ENCODE data around the gene OPCML. TPM values are rescaled to one million over a fixed set of nuclear protein-coding genes. Genes with fewer than 3 reads are reported as not detected.
A peak's percentile ranks its signal among the peaks of the same experiment; 100 is the strongest.

OPCML gene
- total RNA-seq, 2 experiments from 2014 or later, result not detected

DNA sequence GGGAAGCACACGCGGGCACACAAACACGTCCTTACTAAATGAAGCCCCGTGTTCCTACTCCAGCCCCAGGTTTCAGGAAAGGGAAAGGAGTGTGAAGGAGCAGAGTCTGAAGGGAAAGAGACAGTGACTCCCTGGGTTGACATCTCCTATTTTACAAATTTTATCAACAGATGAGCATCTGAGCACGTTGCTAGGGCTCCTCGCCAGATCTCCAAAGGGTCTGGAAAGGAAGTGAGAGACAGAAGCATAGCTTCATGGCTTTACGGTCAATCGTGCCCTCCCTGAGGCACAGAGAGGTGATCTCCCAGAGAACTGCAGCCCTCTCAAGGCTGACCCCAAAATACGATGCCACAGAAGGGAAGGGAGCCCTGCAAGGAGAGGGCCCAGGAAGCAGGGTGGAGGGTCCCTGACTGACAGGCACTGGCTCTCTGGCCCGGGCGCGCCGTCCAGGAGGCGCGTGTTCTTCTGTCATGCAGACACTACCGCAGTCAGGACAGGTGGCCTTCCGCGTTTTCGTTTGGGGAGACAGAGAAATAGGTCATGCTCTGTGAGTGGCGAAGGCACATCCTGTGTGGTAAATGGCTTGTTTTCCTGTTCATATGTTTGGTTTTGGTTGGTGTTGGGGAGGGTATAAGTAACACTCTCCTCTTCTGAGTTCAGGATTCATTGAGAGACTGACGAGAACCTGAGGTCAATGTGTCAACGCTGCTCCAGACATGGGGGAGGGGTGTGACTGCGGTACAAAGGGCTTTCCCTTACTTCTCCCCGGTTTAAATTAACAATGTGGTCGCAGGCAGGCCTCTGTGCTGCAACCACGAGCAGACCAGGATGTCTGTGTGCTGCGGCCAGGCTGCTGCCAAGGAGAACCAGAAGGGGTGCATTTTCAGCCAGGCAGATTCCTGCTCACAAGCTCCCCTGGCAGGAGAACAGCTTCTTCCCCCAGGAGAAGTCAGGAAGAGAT is 813.3 kb downstream of the OPCML start:
- H3K4me1 Mint-ChIP-seq, result peaks cover 30% of the 10 kb centered on the region
- peaks cover 11% of the 10 kb centered on the region for H3K27me3 Mint-ChIP-seq
- POLR2A ChIA-PET, result interaction anchor here (1.3 kb wide), 1 partner anchor 54 kb away, joined by 3 read pairs; no protein-coding TSS in a partner anchor
- peak overlapping the region; percentile 61 for H3K4me3 Mint-ChIP-seq
- H3K27ac Mint-ChIP-seq, result peak overlapping the region; percentile 48
- no peaks in the 10 kb centered on the region for H3K9me3 Mint-ChIP-seq
- H3K36me3 Mint-ChIP-seq, result no peaks in the 10 kb centered on the region
- ATAC-seq (ENCODE audit: low read depth) (peak; percentile 93), DNase-seq (peak; percentile 61)

DNA sequence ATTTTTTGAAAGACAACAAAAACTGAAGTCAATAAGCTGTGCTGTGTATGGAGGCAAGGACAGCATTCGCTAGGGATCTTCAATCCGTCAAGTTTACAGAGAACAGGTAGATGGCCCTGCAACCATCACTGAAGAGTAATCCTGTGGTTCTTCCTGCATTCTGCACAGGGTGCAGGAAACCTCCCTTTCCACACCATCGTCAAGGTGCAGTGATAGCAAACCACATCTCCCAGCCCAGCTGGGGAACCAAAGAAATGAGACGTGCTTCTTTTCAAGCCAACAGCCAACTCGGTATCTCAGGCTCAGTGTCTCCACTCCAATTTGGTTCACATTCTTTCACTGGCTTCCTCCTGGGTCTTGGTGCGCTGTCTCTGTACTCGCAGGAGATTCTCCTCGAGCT is 814.5 kb downstream of the OPCML start:
- no peaks in the 10 kb centered on the region for H3K36me3 Mint-ChIP-seq
- H3K9me3 Mint-ChIP-seq, result no peaks in the 10 kb centered on the region
- POLR2A ChIA-PET, result no interaction called here
- H3K27me3 Mint-ChIP-seq, result peaks cover 7% of the 10 kb centered on the region
- ATAC-seq (ENCODE audit: low read depth), result no peak
- H3K4me1 Mint-ChIP-seq, result peaks cover 30% of the 10 kb centered on the region
- H3K27ac Mint-ChIP-seq, result no peak overlapping the region
- DNase-seq, result no peak
- no peak overlapping the region for H3K4me3 Mint-ChIP-seq

DNA sequence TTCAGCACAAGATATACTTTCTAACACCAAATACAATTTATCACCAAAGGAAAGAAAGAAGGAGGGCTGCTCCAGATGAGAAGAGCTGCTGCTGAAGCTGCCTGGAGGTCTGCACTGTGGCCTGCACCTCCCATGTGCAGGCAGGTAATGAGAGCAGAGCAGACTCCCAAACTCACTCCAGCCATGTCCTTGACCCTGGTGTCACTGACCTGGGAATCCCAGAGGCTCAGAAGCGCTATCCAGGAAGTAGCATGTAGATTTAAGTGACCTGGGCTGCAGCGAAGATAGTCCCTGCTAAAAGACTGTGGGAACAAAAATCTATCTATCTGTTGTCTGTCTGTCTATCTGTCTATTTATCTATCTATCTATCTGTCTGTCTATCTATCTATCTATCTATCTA is 816.3 kb downstream of the OPCML start:
- H3K9me3 Mint-ChIP-seq, result no peaks in the 10 kb centered on the region
- no peak overlapping the region for H3K27ac Mint-ChIP-seq
- H3K36me3 Mint-ChIP-seq, result no peaks in the 10 kb centered on the region
- no peak overlapping the region for H3K4me3 Mint-ChIP-seq
- peaks cover 27% of the 10 kb centered on the region for H3K4me1 Mint-ChIP-seq
- POLR2A ChIA-PET, result no interaction called here
- H3K27me3 Mint-ChIP-seq, result peaks cover 2% of the 10 kb centered on the region
- DNase-seq, result no peak
- ATAC-seq (ENCODE audit: low read depth), result no peak

DNA sequence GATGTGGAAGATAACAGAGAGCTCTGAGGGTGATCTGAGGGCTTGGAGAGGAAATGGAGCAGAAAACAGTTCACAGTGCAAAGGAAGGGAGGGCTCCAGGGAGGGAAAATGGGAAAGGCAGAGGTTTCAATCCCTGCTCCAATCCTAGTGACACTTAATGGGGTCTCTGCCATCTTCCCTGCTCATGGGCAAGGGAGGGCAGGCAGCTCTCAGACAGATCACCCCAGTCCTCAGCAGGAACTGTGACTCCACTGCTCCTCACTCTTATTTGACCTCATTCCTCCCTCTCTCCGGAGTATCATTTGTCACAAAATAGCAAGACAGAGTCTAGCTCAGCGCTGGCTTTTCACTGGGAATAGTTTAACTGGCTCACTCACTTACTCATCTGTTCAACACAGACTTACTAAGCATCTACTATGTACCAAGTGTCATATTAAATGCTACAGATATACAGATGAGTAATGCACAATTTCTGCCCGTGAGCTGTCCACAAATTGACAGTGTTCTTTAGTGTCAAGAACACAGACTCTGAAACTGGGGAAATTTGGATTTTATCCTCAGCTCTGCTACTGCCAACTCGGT is 817.4 kb downstream of the OPCML start:
- Mint-ChIP-seq H3K9me3 (no peaks in the 10 kb centered on the region), H3K27me3 (peaks cover 4% of the 10 kb centered on the region), H3K27ac (no peak overlapping the region), H3K36me3 (no peaks in the 10 kb centered on the region), H3K4me3 (no peak overlapping the region), H3K4me1 (peaks cover 21% of the 10 kb centered on the region)
- ATAC-seq (ENCODE audit: low read depth) (no peak), DNase-seq (no peak)
- POLR2A ChIA-PET, result no interaction called here

DNA sequence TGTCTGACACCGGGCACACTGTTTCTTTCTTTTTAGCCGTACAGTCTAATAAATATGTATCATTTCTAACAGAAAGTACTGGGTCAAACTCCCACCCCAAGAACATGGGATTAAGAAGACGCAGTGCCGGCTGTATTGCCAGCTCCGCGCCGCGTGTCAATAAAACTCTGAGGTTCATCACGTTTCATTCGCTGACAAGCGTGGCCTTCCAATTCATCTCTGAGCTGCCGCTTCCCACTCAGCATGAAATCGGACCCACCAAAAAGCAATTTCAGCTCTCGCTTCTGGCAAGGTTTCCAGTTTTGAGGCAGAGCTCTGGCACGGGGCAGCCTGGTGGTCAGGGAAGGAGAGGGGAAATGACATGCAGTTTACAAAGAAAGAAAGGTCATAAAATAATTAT is 819.8 kb downstream of the OPCML start:
- H3K36me3 Mint-ChIP-seq, result no peaks in the 10 kb centered on the region
- no peak overlapping the region for H3K4me3 Mint-ChIP-seq
- H3K27me3 Mint-ChIP-seq, result peaks cover 3% of the 10 kb centered on the region
- no peak for DNase-seq
- H3K27ac Mint-ChIP-seq, result no peak overlapping the region
- ATAC-seq (ENCODE audit: low read depth), result no peak
- no peaks in the 10 kb centered on the region for H3K4me1 Mint-ChIP-seq
- H3K9me3 Mint-ChIP-seq, result no peaks in the 10 kb centered on the region
- POLR2A ChIA-PET, result no interaction called here

DNA sequence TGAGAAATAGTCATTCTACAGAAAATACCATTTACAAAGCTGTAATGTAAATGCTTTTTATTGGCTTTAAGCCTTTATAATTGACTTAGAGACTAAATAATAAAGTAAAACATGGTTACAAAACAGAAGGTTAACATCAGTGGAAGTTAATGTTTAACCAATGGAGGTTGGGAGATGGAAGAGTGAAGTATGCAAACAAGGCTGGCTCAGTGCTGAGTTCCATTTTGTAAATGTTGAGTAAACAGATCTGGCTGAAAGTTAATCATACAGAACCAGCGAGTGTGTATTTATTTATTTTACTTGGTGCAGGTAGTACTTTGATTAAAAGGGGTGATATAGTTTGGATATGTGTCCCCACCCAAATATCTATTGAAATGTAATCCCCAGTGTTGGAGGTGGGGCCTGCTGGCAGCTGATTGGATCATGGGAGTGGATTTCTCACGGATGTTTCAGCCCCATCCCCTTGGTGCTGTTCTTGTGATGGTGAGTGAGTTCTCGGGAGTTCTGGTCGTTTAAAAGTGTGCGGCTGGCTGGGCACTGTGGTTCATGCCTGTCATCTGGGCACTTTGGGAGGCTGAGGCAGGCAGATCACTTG is 827.4 kb downstream of the OPCML start:
- DNase-seq (no peak), ATAC-seq (ENCODE audit: low read depth) (no peak)
- Mint-ChIP-seq H3K9me3 (peaks cover 9% of the 10 kb centered on the region), H3K4me1 (no peaks in the 10 kb centered on the region), H3K27ac (no peak overlapping the region), H3K36me3 (no peaks in the 10 kb centered on the region), H3K4me3 (no peak overlapping the region), H3K27me3 (peaks cover 3% of the 10 kb centered on the region)
- POLR2A ChIA-PET, result no interaction called here

DNA sequence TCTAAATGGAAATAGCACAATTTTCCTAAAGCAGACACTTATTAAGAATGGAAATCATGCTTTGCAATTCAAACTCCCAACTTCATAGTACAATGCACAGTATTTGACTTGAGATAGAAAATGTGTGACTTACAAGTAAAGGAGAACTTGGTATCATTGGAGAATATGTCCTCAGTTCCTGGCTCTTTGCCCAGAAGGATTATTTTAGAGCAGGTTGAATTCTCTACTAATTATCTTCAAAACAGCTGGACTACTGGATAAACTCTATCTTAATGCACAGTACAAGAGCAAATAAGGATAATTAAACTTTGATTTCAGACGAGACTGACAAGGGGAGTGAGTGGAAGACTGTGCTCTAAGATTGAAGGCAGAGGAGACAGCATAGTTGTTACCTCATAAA is 839.4 kb downstream of the OPCML start:
- H3K4me1 Mint-ChIP-seq, result no peaks in the 10 kb centered on the region
- POLR2A ChIA-PET, result no interaction called here
- H3K36me3 Mint-ChIP-seq, result no peaks in the 10 kb centered on the region
- no peak overlapping the region for H3K4me3 Mint-ChIP-seq
- H3K27ac Mint-ChIP-seq, result no peak overlapping the region
- no peaks in the 10 kb centered on the region for H3K27me3 Mint-ChIP-seq
- ATAC-seq (ENCODE audit: low read depth) (no peak), DNase-seq (no peak)
- H3K9me3 Mint-ChIP-seq, result no peaks in the 10 kb centered on the region

DNA sequence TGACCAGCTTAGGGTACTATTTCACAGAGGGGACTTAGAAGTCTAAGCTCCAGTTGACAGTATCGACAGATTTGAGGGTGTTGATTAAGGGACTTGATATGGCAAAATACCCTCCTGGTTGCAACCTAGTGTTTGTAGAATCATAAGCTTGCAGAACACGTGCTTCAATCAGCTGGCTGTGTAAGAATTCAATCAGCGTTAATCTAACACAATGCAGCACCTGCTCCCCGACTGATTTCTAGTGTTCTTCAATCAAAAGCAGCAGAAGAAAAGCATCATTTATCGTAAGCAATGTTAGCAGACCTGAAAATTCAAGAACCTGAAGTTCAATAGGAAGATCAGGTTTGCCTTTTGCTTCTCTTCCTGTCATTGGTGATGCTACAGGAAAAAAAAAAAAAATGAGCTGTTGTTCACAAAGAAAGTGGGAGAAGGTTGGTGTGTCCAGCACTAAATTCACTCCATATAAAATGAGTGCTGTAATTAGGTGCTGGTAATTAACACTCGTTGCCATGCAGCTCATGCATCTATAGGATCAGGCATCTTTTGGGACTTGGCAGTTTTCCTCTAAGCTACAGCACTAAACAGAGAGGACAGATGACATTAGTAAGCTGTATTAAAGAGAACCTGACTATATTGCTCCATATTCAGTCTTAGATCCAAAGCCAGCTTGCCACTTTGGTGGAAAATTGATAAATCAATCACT is 840.3 kb downstream of the OPCML start:
- no peak overlapping the region for H3K4me3 Mint-ChIP-seq

DNA sequence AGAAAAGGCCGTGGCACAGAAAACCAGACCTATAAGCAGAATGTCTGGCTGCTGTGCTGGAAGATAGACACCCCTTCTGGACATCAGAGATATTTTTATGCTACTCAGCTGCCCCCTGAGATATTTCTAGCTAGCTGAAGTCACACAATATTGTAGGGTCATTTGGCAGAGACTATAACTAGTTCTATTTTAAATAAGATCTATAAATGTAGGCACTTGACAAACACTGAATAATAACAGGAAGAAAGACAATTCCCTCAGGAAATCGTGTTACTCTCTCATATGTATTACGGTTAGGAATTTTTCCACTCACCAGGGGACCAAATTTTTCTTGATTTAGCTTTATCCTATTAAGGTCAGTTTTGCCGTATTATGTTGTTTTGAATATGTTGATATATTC is 845.4 kb downstream of the OPCML start:
- H3K36me3 Mint-ChIP-seq, result no peaks in the 10 kb centered on the region
- H3K27ac Mint-ChIP-seq, result no peak overlapping the region
- no peak for DNase-seq
- peaks cover 10% of the 10 kb centered on the region for H3K4me1 Mint-ChIP-seq
- no peak overlapping the region for H3K4me3 Mint-ChIP-seq
- ATAC-seq (ENCODE audit: low read depth), result no peak
- POLR2A ChIA-PET, result no interaction called here
- peaks cover 3% of the 10 kb centered on the region for H3K27me3 Mint-ChIP-seq
- no peaks in the 10 kb centered on the region for H3K9me3 Mint-ChIP-seq

More for the DNA sequence above, 840.3 kb downstream of the OPCML start:
- no peak overlapping the region for H3K27ac Mint-ChIP-seq
- POLR2A ChIA-PET, result no interaction called here
- H3K27me3 Mint-ChIP-seq, result peaks cover 3% of the 10 kb centered on the region
- H3K36me3 Mint-ChIP-seq, result no peaks in the 10 kb centered on the region
- ATAC-seq (ENCODE audit: low read depth) (no peak), DNase-seq (no peak)
- no peaks in the 10 kb centered on the region for H3K9me3 Mint-ChIP-seq
- H3K4me1 Mint-ChIP-seq, result no peaks in the 10 kb centered on the region

DNA sequence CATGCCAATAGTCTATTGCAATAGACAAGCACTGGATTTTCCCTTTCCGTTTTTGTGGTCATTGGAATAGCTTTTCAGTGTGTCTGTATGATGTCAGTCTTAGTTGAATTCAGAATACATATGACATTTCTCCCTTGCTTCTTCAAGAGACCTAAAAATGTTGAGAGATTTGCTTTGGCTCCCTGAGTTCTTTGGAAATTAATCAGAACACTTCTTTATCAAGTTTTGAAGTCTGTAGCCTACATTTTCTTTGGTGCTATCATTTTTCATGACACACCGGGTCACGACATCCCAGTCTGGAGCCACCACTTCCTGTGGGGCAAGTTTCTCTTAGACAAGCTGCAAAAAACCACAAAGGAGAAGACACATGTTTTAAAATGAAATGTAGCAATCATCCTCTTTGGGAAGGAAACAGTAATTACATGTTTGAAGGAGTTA is 847.1 kb downstream of the OPCML start:
- no peak for DNase-seq
- no peaks in the 10 kb centered on the region for H3K9me3 Mint-ChIP-seq
- peaks cover 3% of the 10 kb centered on the region for H3K27me3 Mint-ChIP-seq
- H3K4me1 Mint-ChIP-seq, result peaks cover 10% of the 10 kb centered on the region
- ATAC-seq (ENCODE audit: low read depth), result peak; percentile 50
- H3K4me3 Mint-ChIP-seq, result peak overlapping the region; percentile 9
- H3K27ac Mint-ChIP-seq, result no peak overlapping the region
- POLR2A ChIA-PET, result no interaction called here
- H3K36me3 Mint-ChIP-seq, result no peaks in the 10 kb centered on the region

DNA sequence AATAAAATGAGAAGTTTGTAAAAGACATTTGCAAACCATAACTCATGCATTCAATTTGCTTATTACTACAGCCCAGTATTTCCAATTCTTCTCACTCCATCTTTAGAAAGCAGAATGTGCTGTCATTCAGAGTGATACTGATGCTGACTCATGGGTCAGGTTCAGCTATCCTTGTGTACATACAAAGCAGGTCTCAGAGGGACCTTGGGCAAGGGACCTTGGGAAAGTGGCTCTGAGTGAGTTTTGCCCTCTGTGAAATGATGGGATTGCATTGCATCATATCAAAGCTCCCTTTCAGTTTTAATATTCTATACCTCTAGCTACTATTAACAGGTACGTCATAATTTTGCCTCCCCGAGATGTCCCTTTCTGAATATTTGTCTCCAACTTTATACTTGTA is 848.7 kb downstream of the OPCML start:
- no peaks in the 10 kb centered on the region for H3K36me3 Mint-ChIP-seq
- DNase-seq, result no peak
- H3K27ac Mint-ChIP-seq, result no peak overlapping the region
- H3K27me3 Mint-ChIP-seq, result peaks cover 3% of the 10 kb centered on the region
- no peaks in the 10 kb centered on the region for H3K9me3 Mint-ChIP-seq
- ATAC-seq (ENCODE audit: low read depth), result no peak
- peaks cover 10% of the 10 kb centered on the region for H3K4me1 Mint-ChIP-seq
- POLR2A ChIA-PET, result interaction anchor here (0.6 kb wide), 1 partner anchor 10 kb away, joined by 6 read pairs; no protein-coding TSS in a partner anchor
- H3K4me3 Mint-ChIP-seq, result no peak overlapping the region

DNA sequence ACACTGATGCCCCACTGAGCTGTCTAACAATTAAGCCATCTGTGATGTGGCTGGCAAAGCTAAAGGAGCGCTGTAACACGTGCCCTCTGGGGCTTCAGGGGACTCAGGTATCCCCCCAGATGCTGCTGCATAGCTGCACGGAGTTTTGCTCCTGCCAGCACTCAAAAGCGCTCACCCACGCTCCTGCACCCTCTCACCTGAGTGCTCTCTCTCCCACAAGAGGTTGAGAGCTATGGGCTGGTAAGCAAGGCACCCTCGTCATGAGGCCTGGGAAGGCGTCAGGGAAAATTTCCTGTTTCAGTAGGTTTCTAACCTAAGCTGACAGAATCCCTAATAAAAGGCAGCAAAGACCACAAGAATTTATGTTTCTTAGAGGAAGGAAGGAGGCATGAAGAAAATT is 850.3 kb downstream of the OPCML start:
- ATAC-seq (ENCODE audit: low read depth) (no peak), DNase-seq (no peak)
- Mint-ChIP-seq H3K27ac (no peak overlapping the region), H3K36me3 (no peaks in the 10 kb centered on the region), H3K4me3 (no peak overlapping the region), H3K4me1 (peaks cover 10% of the 10 kb centered on the region), H3K27me3 (no peaks in the 10 kb centered on the region), H3K9me3 (no peaks in the 10 kb centered on the region)
- POLR2A ChIA-PET, result no interaction called here

DNA sequence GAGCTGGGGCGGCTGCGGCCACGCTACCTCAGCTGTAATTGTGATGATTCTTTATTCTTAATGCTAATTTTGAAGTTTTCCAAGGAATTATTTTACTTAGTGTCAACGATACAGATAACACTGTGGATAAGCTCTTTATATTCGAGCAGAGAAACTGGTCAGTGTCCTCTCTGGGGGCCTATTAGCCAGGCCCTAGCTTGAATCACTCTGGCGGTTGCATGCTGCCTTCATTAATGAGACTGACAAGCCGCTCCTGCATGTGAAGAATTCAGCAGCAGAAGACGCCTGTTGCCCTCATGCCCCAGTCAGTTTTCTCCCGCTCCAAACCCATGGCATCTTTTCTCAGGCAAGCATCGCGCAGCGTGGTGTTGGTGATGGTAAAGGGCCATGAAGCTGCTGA is 851.7 kb downstream of the OPCML start:
- Mint-ChIP-seq H3K4me1 (peaks cover 6% of the 10 kb centered on the region), H3K27me3 (no peaks in the 10 kb centered on the region), H3K36me3 (no peaks in the 10 kb centered on the region), H3K9me3 (no peaks in the 10 kb centered on the region), H3K27ac (no peak overlapping the region), H3K4me3 (no peak overlapping the region)
- ATAC-seq (ENCODE audit: low read depth) (no peak), DNase-seq (no peak)
- POLR2A ChIA-PET, result no interaction called here
